Stimulated activated CD8-positive, alpha-beta memory T cell treated with anti-CD3 and anti-CD28 coated beads, Interleukin-7, amount 100 ng/mL, for 48 hours (primary cell): ENCODE measurements around the gene PLEKHA6.

Source experiments
- DNase-seq, 2 donors: peaks; one replicate each; pipeline ENCODE4 v3.0.0-alpha.2; 2020; ENCODE audit warnings: low read depth in 1 of 2; ENCODE audit errors: extremely low read depth in 1 of 2

PLEKHA6 gene

DNA sequence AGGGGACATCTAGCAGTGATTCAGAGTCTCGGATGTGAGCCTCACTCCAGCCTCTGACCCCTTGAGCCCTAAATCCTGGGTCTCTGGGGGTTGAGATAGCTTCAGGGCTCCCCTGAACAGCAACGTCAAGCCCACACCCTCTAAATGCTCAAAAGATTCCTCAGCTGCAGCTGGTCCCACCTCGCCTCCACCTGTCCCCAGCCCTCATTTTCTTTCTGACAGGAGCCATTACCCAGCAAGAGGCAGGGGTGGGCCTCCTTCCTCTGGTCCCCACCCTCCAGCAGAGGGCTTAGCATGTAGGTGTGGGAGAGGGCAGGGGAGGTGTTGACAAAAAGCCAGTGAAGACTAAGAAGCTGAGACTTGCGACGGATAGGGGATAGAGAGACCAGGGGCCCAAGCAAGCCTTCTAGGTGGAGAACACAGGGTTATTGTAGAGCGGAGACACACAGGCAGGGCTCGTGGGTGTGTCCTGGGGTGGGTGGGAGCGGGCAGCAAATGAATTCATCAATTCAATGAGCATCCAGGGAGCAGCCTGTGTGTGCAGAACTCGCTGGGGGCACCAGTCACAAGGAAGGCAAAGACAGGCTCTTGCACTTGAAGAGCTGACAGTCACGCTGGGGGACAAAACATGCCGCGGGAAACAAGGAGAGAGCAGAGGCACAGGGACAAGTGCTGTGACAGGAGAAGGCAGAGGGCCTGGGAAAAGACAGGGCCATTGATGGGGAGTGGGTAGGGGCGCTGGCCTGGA, 97.0 kb downstream of the PLEKHA6 start:
- no peak for DNase-seq

DNA sequence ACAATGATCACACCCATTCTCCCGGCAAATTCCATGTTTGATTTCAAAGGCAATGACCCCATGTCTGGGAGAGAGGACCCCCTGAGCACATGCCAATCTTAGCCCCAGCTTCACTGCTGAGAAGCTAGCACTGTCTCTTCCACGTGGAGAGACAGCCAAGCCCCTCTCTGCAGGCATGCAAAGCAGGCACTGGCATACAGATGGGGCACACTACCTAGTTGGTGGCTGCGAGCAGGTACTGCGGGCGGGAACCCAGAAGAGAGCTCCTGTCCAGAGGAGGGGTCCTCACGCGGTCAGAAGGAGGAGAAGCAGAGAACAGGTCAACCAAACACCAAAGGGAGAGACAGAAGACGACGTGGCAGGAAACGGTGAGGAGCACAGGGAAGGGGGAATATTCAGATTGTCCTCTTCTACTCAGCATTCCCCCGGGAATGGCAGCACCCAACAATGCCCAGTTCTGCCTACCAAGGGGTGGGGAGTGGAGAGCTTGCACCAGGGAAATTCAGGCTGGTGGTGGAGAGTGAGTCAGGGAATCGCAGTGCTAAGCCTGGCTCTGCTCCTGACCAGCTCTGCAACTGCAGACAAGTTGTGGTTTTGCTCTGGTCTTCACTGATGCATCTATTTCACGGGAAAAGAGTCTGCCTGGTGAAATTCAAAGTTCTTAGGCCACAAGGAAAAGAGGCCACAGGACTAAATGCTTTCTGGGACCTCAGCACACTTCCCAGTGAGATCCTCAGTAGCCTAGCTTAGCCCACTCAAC, 97.8 kb downstream of the PLEKHA6 start:
- no peak for DNase-seq

DNA sequence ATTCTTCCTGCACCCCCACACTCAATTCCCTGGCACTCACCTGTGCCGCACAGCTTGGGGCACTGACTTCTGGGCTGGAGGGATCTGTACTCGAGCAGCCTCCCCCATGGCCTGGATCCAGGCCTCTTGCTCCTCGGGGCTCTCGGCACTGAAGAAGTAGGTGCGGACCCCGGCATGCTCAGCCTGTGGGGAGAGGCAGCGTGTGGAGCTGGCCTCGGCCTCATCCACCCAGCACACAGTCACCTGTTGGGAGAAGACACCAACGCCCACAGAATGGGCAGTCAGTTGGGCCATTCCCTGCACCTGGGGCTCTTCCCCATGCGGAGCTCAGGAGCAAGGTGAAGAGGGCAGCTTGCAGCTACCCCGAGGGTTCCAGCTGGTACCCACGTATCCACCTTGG, 98.5 kb downstream of the PLEKHA6 start:
- DNase-seq: no peak

DNA sequence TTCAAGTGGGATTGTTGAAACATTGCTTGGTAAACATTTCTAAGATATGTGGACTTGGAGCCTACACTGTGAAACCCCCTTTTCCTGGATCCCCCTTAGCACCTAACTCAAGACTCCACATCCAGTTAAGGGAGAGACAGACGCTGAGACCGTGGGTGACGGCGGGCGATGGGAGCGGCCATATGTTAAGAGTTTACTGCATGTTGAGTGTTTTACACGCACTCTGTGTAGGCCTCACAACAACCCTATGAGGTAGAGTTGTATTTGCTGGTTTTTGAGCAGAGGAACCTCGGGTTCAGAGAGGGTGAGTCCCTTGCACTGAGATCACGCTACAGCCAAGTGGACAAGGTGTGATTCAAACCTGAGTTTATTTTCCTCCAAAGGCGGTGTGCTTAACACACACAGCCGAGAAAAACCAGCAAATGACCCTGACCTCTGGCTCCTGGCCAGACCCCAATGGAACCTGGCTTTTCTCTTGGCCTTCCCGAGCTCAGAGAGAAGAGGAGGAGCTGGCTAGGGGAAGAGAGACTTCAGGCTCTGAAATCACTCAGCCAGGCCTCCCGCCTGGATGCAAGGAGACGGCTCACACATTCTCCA, 99.0 kb downstream of the PLEKHA6 start:
- DNase-seq: no peak

DNA sequence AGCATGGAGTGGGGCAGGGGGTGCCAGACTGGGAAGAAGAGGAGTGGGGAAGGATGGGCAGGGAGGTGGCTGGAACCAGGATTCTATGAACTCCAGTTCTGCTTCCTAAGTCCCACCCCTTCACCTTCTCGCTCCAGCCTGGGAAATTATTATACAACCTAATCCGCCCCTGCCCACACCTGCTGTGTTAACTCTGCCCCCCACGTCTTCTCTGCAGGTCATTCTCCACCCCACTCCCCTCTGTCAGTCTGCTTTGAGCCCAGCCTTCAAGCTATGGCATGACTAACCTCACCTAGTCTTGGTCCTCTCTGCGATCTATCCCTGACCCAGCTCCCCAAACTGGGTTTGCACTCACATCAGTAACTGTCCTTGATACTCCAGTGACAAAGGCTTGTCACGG, 99.9 kb downstream of the PLEKHA6 start:
- no peak for DNase-seq

GRCh38 chr1:204259196-204259595, 100.5 kb downstream of the PLEKHA6 start:
- no peak for DNase-seq

- peak in 1 of 2 donors; percentile 8 for DNase-seq
Measured at GRCh38 chr1:204258213-204259115, 101.3 kb downstream of the PLEKHA6 start.

GRCh38 chr1:204257446-204257845, 102.3 kb downstream of the PLEKHA6 start:
- DNase-seq: no peak

GRCh38 chr1:204256531-204256930, 103.2 kb downstream of the PLEKHA6 start:
- DNase-seq: no peak

DNA sequence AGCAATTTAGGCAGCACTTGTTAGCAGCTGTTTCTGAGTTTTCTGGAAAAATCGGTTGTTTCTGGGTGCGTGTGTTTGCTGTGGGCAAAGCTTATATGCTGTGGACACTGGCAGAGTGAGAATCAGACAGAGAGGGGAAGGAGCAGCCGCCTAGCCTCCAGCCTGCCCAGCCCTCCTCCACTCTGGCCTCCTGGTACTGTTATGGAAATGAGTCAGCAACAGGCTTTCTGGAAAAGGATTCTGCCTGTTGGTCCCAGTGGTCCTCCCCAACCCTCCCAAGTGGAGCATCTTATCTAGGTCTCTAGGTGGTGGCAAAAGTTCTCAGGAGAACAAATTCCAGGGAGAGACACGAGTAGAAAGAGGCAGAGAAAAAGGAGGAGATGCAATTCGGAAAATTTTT, 103.8 kb downstream of the PLEKHA6 start:
- DNase-seq: no peak

DNA sequence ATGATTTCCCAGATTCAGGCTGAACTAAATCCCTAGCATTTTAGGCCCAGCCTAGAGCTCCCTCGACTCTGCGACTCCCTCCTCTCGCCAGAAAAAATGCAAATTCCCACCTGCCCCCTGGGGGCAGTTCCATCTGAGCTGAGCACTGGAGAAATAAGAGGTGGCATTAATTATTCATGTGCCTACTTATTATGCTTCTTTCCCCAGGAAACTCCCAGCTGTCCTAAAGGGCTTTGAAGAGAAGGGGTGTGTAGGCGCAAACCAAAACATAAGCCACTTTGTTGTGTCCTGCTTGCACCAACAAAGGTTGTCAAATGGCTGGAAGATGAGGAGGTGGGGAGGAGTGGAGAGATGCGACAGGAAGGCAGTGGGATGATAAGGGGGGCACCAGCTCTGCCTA, 104.5 kb downstream of the PLEKHA6 start:
- no peak for DNase-seq

DNA sequence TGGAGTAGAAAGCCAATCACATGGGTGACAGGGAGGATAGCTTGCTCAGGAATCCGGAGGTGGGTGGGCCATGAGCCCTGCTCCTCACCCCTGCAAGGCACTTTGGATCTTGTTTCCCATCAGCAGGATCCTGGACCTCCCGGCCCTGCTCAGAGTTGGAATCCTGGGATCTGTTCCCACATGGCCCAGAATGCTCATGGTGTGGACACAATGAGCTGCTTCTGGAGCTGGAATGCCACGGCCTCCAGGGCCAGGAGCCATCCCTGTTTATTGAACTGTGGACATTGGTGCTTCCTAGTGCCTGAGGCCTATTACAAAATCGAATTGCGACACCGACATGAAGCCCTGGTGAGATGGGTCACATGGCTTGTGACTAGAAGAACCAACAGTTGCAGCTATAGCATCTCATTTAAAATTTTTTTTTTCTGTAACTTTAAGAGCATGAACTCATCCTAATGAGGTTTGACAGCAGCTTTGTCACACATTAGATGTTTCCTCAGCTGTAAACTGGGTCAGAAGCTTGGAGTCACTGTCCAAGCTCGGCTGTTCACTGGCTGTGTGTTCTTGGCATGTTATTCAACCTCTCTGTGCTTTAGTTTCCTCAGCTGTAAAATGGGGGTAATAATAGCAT, 105.6 kb downstream of the PLEKHA6 start:
- DNase-seq: no peak

GRCh38 chr1:204251926-204252689, 107.6 kb downstream of the PLEKHA6 start:
- DNase-seq: no peak

DNA sequence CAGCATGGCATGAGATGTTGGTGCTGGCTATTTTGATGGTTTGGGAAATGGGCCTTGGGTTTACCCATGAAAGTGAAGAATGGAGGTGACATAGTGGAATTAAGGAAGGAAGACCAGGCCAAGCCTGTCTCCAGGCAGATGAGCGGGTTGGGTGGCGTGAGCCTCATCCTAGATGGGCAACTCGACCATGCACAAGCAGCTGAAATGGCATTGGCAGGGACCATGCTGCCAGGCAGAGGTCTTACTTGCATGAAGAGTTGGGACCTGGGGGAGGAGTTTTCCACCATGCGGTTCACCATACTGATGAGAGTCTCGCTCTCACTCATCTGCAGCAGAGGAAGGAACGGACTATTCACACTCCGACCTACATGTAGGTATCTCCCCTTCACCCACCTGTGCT, 108.4 kb downstream of the PLEKHA6 start:
- DNase-seq: no peak

GRCh38 chr1:204250428-204251030, 109.2 kb downstream of the PLEKHA6 start:
- DNase-seq: no peak

- DNase-seq: no peak
Measured at GRCh38 chr1:204249736-204250427, 109.8 kb downstream of the PLEKHA6 start.

DNA sequence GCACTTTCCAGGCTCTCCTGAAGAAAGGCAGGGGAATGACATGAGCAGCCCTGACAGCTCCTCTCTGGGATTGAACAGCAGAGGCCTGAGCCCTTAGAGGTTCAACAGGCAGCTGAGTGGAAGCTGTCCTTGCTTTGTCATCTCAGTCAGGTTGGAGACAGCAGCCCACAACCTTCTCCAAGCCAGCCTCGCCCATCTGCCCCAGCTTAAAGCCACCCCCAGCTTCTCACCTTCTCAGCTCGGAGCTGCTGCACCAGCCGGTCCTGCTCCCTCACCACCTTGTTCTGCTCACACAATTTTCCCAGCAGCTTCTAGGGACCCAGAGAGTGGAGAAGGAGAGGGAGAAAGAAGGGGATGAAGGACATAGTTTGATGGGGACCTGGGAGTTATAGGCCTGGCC, 110.8 kb downstream of the PLEKHA6 start:
- no peak for DNase-seq

DNA sequence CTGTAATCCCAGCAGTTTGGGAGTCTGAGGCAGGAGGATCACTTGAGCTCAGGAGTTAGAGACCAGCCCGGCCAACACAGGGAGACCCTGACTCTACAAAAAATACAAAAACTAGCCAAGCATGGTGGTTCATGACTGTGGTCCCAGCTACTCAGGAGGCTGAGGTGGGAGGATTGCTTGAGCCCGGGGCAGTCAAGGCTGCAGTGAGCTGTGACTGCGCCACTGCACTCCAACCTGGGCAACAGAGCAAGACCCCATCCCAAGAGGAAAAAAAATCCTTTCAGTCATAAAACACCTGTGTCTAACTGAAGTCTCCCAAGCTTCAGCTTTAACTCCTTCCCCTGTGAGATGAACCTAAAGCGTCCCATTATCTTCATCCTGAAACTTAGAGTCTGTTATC, 112.9 kb downstream of the PLEKHA6 start:
- no peak for DNase-seq

- no peak for DNase-seq
Measured at GRCh38 chr1:204242920-204243319, 116.8 kb downstream of the PLEKHA6 start.
